ENCODE measurements around the gene PTPRN2.

The PTPRN2 gene

DNA sequence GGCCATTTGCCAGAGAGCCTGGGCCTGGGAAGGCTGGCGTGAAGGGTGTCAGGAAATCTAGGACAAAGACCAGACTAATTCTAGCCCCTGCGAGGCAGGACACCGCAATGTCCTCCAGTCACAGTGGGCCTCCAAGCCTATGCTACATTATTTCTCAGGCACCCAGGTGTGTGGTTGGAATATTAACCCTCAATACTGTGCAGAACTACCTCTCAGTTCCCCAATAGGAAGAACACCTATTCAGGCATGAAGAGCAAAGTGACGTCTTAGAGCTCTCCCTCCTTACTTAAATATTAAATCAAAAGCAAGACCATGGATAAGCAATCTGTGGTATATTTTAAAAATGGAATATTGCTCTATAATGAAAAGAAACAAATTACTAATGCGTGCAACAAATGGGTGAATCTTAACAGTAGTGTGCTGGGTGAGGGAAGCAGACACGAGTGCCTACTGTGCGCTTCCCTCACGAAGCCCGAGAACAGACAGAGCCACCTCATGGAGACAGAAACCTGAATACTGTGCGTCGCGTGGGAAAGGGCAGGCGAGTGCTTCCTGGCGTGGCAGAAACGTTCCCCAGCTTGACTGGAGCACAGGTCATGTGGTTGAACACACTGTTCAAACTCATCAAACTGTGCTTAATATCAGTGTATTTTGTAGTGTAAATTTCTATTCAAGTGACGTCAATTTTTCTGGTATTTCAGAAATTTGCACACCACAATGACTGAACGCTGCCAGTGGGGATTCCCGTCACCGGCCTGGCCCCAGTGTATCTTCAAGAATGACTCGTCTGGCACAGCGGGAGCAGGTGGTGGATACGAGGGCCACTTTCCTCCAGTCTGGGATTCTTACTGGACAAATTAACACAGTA, 15.5 kb upstream of the PTPRN2 start:
- peak in 1 of 2 donors; percentile 2 for DNase-seq

DNA sequence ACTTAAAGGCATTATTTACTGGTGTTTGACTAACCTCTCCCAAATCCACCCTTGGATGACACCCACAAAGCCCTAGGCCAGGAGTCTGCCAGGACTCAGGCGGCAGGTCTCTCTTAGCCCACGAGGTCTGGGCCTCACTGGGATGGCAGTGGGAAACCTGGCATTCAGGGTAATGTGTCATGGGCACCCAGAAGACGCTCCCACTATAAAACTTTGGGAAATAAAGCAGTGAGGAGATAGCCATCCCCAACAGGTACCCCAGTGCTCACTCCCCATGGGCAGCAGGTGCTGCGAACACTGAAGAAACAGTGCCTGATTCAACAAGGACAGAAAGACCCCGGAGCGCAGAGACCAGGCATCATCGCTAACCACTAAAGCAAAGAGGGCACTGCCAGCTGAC, 14.4 kb upstream of the PTPRN2 start:
- DNase-seq, result no peak

GRCh38 chr7:158601090-158601489, 13.5 kb upstream of the PTPRN2 start:
- no peak for DNase-seq

- DNase-seq, result no peak
Measured at GRCh38 chr7:158596745-158597144, 9.1 kb upstream of the PTPRN2 start.

DNA sequence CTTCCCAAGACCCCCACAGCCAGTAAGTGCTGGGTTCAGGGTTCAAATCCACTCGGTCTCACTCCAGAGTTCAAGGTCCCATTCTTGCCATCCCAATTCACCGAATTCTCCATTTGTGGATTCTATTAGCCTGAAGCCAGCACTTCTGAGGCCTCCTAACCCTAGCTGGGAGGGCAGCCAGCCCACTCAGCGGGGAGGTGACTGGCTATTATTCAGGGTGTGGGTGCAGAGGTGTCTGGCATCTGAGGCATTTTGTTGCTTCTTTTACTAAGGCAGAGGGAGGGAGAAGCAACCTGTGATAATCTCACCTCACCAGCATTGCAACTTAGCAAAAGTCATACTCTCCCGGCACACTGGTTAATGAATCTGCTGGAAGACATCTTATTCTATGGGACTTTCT, 8.7 kb upstream of the PTPRN2 start:
- DNase-seq, result no peak

DNA sequence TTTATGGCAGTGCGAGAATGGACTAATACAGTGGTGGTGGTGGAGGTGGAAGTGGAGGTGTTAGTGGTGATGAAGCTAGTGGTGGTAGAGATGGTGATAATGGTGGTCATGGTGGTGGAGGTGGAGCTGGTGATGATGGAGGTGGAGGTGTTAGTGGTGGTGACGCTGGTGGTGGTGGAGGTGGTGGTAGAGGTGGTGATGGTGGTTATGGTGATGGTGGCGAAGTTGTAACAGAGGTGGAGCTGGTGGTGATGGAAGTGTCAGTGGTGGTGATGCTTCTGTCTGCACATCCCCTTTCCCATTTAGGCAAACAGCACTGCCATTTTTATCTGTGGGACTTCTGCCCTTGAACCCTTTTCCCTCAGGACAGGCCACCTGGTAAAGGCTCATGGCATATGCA, 7.4 kb upstream of the PTPRN2 start:
- DNase-seq, result no peak

GRCh38 chr7:158592541-158592940, 4.9 kb upstream of the PTPRN2 start:
- no peak for DNase-seq

- no peak for DNase-seq
Measured at GRCh38 chr7:158591944-158592343, 4.3 kb upstream of the PTPRN2 start.

- DNase-seq, result no peak
Measured at GRCh38 chr7:158590181-158590530, 2.5 kb upstream of the PTPRN2 start.

DNA sequence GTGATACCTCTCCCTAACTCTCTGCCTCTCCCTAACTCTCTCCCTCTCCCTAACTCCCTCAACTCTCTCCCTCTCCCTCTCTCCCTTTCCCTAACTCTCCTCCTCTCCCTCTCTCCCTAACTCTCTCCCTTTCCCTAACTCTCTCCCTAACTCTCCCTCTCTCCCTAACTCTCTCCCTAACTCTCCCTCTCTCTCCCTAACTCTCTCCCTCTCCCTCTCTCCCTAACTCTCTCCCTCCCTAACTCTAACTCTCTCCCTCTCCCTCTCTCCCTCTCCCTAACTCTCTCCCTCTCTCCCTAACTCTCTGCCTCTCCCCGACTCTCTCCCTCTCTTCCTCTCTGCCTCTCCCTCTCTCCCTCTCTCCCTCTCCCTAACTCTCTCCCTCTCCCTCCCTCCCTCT, 2.0 kb upstream of the PTPRN2 start:
- no peak for DNase-seq

- no peak for DNase-seq
Measured at GRCh38 chr7:158588878-158589442, 1.3 kb upstream of the PTPRN2 start.

GRCh38 chr7:158588085-158588877, 658 bp upstream of the PTPRN2 start:
- DNase-seq, result no peak

GRCh38 chr7:158586499-158587161, 993 bp downstream of the PTPRN2 start:
- DNase-seq, result no peak

DNA sequence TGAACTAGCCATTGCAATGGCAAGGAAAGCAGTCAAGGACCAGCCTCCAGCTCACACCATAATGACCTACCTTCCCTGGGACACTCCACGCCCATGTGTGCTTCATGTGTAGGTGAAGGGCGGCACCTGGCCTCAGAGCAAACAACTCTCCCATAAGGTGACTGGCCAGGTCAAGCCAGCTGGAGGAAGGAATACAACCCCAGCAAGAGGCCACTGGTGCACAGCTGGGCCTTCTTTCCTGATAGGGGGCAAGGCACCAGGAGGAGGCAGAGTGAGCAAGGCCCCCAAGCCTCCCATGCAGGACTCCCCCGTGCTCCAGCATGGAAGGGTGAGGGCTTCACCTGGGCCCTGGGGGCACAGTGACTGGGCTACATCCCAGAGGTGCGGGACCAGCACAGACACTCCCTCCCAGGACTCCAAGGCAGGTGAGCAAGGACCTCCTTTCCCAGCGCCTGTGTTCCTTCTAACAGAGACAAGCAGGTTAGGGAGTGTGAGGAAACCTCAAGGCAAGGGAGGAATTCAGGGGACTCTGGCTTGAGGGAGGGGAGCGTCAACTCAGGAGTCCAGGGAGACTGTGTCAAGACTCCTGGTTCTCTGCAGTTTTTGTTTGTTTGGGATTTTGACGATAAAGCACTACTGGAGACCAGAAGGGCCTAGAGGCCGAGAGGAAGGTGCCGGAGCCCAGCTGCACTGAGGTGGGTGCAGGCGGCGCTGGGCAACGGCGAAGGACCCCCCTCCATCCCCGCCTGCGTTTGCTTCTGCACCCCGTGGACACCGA, 1.7 kb downstream of the PTPRN2 start:
- DNase-seq, result no peak

DNA sequence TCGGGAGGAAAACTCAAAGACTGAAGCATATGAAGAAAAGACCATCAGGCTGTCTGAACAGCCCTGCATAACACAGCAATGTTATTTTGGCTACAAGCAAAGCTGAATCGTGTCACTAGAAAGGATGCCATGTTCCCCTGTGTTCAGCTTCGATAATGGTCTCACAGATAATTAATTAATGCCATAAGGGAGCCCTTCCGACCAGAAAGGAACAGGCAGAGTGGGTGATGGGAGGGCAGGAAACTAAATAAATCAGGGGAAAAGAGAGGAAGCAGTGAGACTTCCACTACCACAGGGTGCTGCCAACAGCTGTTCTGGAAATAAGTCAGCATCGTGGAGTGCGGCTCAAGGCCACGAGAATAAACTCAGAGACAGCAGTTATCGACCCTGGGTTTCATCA, 3.2 kb downstream of the PTPRN2 start:
- no peak for DNase-seq

DNA sequence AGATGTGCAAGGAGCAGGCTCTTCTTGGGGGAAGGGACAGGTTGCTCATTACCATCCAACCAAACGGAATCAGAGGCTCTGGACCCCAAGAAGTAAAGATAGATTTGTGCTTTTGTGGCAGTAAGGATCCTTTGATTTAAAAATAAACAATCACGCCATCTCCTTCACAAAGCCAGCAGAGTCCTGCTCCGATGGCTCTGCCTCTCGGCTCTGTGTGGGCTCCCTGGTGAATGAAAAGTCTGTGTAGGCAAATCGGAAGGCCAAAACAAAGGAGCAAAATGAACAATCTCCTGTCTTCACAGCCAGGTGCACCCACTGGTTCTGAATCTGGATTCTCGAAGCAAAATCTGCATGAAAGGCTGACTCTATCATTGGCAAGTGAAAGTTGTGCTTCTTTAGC, 3.8 kb downstream of the PTPRN2 start:
- no peak for DNase-seq

DNA sequence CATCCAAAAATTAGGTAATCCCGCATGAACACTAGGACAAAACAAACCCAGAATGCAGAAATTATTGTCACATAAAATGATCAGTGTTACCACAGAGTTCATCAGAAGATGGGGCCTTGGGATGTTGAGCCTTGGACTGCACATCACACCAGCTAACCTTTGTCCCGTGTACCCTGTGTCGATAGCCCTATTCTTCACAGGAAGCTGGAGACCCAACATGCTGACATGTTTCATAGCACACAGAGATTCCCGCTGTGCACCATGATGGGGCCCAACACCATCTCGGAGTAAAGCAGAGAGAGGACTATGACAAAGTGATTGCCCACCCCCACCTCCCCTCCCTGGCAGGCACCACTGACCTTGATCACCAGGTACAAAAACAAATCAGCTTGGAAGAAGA, 4.5 kb downstream of the PTPRN2 start:
- no peak for DNase-seq

GRCh38 chr7:158582089-158582456, 5.5 kb downstream of the PTPRN2 start:
- DNase-seq, result no peak

GRCh38 chr7:158581440-158582088, 6.1 kb downstream of the PTPRN2 start:
- no peak for DNase-seq

DNA sequence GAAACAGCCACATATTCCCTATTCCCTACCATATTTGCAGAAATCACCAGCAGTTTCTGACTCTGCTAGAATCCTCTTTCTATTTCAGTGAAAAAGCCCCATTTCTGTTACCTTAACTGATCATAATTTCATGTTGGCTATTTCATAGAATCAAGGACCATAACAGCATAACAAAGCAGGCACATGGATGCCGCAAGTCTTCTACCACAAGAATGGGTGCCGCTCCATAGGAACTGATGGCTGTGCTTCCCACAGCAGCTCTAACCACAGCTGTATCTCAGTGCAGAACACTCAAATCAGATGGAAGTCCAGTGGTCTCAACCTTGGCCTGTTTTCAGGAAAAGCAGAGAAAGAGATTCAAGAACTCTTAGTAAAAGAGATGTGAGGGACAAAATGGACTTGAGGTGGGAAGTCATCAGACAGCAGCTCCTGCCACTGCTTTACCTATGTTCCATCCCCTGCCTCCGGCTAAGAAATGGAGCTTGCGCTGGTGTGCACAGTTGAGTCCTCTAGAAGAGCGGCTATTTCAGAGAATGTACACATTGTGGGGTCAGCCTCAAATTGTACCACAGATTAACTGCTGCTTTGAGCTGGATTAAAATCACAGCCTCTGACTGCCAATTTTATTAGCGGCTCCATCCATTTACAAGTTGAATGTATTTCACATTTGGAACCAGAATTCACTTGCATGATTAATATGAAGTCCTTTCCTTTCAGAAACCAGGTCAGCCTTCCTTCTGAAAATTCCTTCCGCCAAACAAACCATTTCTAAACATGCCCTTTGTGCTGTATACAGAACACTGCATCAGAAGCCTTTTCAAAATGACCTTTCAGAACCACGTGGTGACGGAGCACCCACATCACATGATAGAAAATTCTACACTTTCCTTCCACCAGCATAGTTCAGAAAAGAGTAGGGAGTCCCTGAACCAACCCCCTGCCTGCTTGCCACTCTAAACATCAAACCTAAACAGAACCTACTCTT, 7.7 kb downstream of the PTPRN2 start:
- no peak for DNase-seq
